Measurements from ENCODE around the gene GKAP1. TPM values are rescaled to one million over a fixed set of nuclear protein-coding genes. Genes with fewer than 3 reads are reported as not detected.

Gene GKAP1
- total and polyA plus RNA-seq, 2 experiments from 2014 or later, result 4.0 to 16.7 TPM

- TF ChIP-seq, protein P1, sequence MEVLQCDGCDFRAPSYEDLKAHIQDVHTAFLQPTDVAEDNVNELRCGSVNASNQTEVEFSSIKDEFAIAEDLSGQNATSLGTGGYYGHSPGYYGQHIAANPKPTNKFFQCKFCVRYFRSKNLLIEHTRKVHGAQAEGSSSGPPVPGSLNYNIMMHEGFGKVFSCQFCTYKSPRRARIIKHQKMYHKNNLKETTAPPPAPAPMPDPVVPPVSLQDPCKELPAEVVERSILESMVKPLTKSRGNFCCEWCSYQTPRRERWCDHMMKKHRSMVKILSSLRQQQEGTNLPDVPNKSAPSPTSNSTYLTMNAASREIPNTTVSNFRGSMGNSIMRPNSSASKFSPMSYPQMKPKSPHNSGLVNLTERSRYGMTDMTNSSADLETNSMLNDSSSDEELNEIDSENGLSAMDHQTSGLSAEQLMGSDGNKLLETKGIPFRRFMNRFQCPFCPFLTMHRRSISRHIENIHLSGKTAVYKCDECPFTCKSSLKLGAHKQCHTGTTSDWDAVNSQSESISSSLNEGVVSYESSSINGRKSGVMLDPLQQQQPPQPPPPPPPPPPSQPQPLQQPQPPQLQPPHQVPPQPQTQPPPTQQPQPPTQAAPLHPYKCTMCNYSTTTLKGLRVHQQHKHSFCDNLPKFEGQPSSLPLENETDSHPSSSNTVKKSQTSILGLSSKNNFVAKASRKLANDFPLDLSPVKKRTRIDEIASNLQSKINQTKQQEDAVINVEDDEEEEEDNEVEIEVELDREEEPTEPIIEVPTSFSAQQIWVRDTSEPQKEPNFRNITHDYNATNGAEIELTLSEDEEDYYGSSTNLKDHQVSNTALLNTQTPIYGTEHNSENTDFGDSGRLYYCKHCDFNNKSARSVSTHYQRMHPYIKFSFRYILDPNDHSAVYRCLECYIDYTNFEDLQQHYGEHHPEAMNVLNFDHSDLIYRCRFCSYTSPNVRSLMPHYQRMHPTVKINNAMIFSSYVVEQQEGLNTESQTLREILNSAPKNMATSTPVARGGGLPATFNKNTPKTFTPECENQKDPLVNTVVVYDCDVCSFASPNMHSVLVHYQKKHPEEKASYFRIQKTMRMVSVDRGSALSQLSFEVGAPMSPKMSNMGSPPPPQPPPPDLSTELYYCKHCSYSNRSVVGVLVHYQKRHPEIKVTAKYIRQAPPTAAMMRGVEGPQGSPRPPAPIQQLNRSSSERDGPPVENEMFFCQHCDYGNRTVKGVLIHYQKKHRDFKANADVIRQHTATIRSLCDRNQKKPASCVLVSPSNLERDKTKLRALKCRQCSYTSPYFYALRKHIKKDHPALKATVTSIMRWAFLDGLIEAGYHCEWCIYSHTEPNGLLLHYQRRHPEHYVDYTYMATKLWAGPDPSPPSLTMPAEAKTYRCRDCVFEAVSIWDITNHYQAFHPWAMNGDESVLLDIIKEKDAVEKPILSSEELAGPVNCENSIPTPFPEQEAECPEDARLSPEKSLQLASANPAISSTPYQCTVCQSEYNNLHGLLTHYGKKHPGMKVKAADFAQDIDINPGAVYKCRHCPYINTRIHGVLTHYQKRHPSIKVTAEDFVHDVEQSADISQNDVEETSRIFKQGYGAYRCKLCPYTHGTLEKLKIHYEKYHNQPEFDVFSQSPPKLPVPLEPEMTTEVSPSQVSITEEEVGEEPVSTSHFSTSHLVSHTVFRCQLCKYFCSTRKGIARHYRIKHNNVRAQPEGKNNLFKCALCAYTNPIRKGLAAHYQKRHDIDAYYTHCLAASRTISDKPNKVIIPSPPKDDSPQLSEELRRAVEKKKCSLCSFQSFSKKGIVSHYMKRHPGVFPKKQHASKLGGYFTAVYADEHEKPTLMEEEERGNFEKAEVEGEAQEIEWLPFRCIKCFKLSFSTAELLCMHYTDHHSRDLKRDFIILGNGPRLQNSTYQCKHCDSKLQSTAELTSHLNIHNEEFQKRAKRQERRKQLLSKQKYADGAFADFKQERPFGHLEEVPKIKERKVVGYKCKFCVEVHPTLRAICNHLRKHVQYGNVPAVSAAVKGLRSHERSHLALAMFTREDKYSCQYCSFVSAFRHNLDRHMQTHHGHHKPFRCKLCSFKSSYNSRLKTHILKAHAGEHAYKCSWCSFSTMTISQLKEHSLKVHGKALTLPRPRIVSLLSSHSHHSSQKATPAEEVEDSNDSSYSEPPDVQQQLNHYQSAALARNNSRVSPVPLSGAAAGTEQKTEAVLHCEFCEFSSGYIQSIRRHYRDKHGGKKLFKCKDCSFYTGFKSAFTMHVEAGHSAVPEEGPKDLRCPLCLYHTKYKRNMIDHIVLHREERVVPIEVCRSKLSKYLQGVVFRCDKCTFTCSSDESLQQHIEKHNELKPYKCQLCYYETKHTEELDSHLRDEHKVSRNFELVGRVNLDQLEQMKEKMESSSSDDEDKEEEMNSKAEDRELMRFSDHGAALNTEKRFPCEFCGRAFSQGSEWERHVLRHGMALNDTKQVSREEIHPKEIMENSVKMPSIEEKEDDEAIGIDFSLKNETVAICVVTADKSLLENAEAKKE (CRISPR knock-in tag; IDR thresholded peaks at IDR 0.05), result no peak
- TF ChIP-seq EZH2phosphoT487 (IDR thresholded peaks at IDR 0.05; ENCODE audit: unreplicated experiment), result no peak
- no peak for TF ChIP-seq POLR2AphosphoS5 (IDR thresholded peaks at IDR 0.05; ENCODE audit: low read depth)
These were observed 101.8 kb downstream of the GKAP1 start (continued) for GRCh38 chr9:83715794-83716193.

GRCh38 chr9:83715221-83715620 is 102.3 kb downstream of the GKAP1 start:
- Histone ChIP-seq H3F3A (replicated peaks; ENCODE audit: low read depth) (no peaks in the 10 kb centered on the region), H2AFZ (no peak overlapping the region), H3K4me2 (no peak overlapping the region), H4K20me1 (replicated peaks; ENCODE audit: insufficient read depth) (no peaks in the 10 kb centered on the region), H3K4me1 (ENCODE audit: insufficient read depth) (no peaks in the 10 kb centered on the region), H3K27ac (ENCODE audit: low read depth) (no peak overlapping the region), H3K27me3 (ENCODE audit: insufficient read depth) (no peaks in the 10 kb centered on the region), H3K4me3 (no peak overlapping the region), H3K79me2 (replicated peaks; ENCODE audit: insufficient read depth) (no peaks in the 10 kb centered on the region), H3K36me3 (ENCODE audit: insufficient read depth) (no peaks in the 10 kb centered on the region), H3K9me2 (ENCODE audit: insufficient read depth) (no peaks in the 10 kb centered on the region)
- H3K27me3 Mint-ChIP-seq (ENCODE audit: insufficient read depth, low read depth, poor library complexity), result peaks cover 2% of the 10 kb centered on the region
- DNase-seq (ENCODE audit: low spot score) (no peak), ATAC-seq (no peak)
- H3K9me3 Mint-ChIP-seq, result peaks cover 15% of the 10 kb centered on the region; the same call in 2 of the 3 replicates
- H3K36me3 Mint-ChIP-seq (ENCODE audit: low read depth), result 0 out of 3 replicates have a peak, but pooled peaks cover 2% of the 10 kb centered on the region
- H3K4me3 Mint-ChIP-seq, result no peak overlapping the region
- H3K27ac Mint-ChIP-seq, result no peak overlapping the region
- no peaks in the 10 kb centered on the region for H3K4me1 Mint-ChIP-seq
- TF ChIP-seq NANOG (IDR thresholded peaks at IDR 0.05; ENCODE audit: borderline replicate concordance), result no peak

DNA sequence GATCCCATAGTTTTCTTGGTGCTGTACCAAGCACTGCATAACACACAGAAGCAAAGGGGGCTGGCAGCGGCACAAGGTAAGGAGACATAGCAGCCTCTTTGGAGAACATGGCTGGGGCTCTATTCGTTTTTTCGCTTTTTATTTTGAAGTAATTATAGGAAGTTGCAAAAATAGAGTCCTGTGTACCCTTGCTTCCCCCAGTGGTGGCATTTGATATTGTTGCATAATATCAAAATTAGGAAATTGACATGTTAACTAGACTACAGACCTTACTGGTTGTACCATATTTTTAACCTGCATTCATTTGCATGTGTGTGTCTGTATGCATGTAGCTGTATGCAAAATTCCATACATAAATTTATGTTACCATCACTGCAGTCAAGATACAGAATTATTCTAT is 103.2 kb downstream of the GKAP1 start:
- H4K20me1 ChIP-seq (replicated peaks; ENCODE audit: insufficient read depth), result no peaks in the 10 kb centered on the region
- Mint-ChIP-seq H3K4me1 (no peaks in the 10 kb centered on the region), H3K27me3 (ENCODE audit: insufficient read depth, low read depth, poor library complexity) (no peaks in the 10 kb centered on the region), H3K27ac (no peak overlapping the region), H3K9me3 (peaks cover 15% of the 10 kb centered on the region; the same call in 2 of the 3 replicates), H3K36me3 (ENCODE audit: low read depth) (0 out of 3 replicates have a peak, but pooled peaks cover 2% of the 10 kb centered on the region), H3K4me3 (no peak overlapping the region)
- no peak overlapping the region for H3K4me2 ChIP-seq
- DNase-seq (ENCODE audit: low spot score), result no peak
- no peak overlapping the region for H3K4me3 ChIP-seq
- H3K27ac ChIP-seq (ENCODE audit: low read depth), result no peak overlapping the region
- no peaks in the 10 kb centered on the region for H3K27me3 ChIP-seq (ENCODE audit: insufficient read depth)
- H3K9me2 ChIP-seq (ENCODE audit: insufficient read depth), result no peaks in the 10 kb centered on the region
- H3K4me1 ChIP-seq (ENCODE audit: insufficient read depth), result no peaks in the 10 kb centered on the region
- no peaks in the 10 kb centered on the region for H3K79me2 ChIP-seq (replicated peaks; ENCODE audit: insufficient read depth)
- H2AFZ ChIP-seq, result no peak overlapping the region
- no peaks in the 10 kb centered on the region for H3F3A ChIP-seq (replicated peaks; ENCODE audit: low read depth)
- no peaks in the 10 kb centered on the region for H3K36me3 ChIP-seq (ENCODE audit: insufficient read depth)
- ATAC-seq, result no peak
- no peak for TF ChIP-seq POLR2AphosphoS5 (IDR thresholded peaks at IDR 0.05; ENCODE audit: low read depth)
- TF ChIP-seq, protein P1 (CRISPR knock-in tag; IDR thresholded peaks at IDR 0.05), result no peak
- no peak for TF ChIP-seq CREB1 (CRISPR knock-in tag; IDR thresholded peaks at IDR 0.05; ENCODE audit: low read depth)
